Fibroblast of mammary gland (primary cell): ENCODE data around the gene B2M.
"Not testable (repeated sequence)": the region's sequence is repeated elsewhere in the genome, so short reads cannot be mapped to it uniquely, and the experiment has no call there.

Source experiments
- DNase-seq: peaks from one replicate; pipeline ENCODE4 v3.0.0-alpha.2; 2010; ENCODE audit warnings: low read depth
- H3K4me3 ChIP-seq: 2 replicates; pipeline ENCODE4 v1.5.1; 2011; ENCODE audit warnings: low read depth, mild to moderate bottlenecking, low read length, moderate library complexity; ENCODE audit not compliant: control insufficient read depth
- TF ChIP-seq, protein P1 (sequence below): conservative IDR thresholded peaks from 2 replicates; pipeline ENCODE4 v1.5.1; 2011; ENCODE audit warnings: low read depth, low read length, inconsistent platforms; ENCODE audit not compliant: control insufficient read depth, insufficient read depth

Gene B2M

GRCh38 chr15:44727485-44728231 is 16.3 kb downstream of the B2M start:
- H3K4me3 ChIP-seq, result peak overlapping the region; percentile 94
- TF ChIP-seq, protein P1, sequence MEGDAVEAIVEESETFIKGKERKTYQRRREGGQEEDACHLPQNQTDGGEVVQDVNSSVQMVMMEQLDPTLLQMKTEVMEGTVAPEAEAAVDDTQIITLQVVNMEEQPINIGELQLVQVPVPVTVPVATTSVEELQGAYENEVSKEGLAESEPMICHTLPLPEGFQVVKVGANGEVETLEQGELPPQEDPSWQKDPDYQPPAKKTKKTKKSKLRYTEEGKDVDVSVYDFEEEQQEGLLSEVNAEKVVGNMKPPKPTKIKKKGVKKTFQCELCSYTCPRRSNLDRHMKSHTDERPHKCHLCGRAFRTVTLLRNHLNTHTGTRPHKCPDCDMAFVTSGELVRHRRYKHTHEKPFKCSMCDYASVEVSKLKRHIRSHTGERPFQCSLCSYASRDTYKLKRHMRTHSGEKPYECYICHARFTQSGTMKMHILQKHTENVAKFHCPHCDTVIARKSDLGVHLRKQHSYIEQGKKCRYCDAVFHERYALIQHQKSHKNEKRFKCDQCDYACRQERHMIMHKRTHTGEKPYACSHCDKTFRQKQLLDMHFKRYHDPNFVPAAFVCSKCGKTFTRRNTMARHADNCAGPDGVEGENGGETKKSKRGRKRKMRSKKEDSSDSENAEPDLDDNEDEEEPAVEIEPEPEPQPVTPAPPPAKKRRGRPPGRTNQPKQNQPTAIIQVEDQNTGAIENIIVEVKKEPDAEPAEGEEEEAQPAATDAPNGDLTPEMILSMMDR, result no peak
- DNase-seq, result no peak

- not testable (repeated sequence) for DNase-seq
- peak overlapping the region; percentile 94 for H3K4me3 ChIP-seq
These were observed 16.9 kb downstream of the B2M start for GRCh38 chr15:44728232-44728575.

GRCh38 chr15:44728576-44729407 is 17.5 kb downstream of the B2M start:
- peak; percentile 99 for DNase-seq
- TF ChIP-seq, protein P1, result no peak
- peak overlapping the region; percentile 94 for H3K4me3 ChIP-seq

DNA sequence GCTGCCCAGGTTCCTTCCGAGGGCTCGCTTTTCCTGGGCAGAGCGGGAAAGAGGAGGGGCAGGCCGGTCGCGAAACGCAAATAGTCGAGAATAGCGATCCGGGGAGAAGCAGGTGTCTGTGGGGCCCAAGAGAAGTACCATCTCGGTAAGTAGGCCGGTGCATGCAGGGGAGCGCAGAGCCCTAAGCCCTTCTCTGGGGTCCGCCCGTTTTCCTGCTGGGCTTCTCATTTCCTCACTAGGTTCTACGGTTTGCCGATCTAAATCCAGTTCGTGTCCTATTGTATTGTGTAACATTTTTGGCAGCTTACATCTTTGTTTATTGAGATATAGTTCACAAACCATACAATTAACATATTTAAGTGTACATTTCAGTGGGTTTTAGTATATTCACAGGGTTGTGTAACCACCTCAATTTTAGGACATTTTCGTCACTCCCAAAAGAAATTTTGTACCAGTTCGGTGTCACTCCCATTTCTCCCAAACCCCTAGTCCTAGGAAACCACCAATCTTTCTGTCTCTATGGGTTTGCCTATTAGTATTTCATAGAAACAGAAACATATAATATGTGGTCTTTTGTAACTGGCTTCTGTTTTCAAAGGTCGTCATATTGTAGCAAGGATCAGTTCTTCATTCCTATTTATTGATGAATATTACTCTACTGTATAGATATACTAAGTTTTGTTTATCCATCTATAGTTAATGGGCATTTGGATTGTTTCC is 18.3 kb downstream of the B2M start:
- TF ChIP-seq, protein P1, result no peak
- peak; percentile 40 for DNase-seq
- peak overlapping the region; percentile 94 for H3K4me3 ChIP-seq

GRCh38 chr15:44734839-44735481 is 23.6 kb downstream of the B2M start:
- TF ChIP-seq, protein P1, result no peak
- H3K4me3 ChIP-seq, result no peak overlapping the region
- DNase-seq, result no peak

GRCh38 chr15:44735482-44736180 is 24.3 kb downstream of the B2M start:
- H3K4me3 ChIP-seq, result no peak overlapping the region
- DNase-seq, result no peak
- TF ChIP-seq, protein P1, result no peak
